Fibroblast of mammary gland (primary cell): ENCODE data around the gene ALDH1B1.
"Not testable (repeated sequence)": the region's sequence is repeated elsewhere in the genome, so short reads cannot be mapped to it uniquely, and the experiment has no call there.

Source experiments
- DNase-seq: peaks from one replicate; pipeline ENCODE4 v3.0.0-alpha.2; 2010; ENCODE audit warnings: low read depth
- H3K4me3 ChIP-seq: 2 replicates; pipeline ENCODE4 v1.5.1; 2011; ENCODE audit warnings: low read depth, mild to moderate bottlenecking, low read length, moderate library complexity; ENCODE audit not compliant: control insufficient read depth
- TF ChIP-seq, protein P1 (sequence below): conservative IDR thresholded peaks from 2 replicates; pipeline ENCODE4 v1.5.1; 2011; ENCODE audit warnings: low read depth, low read length, inconsistent platforms; ENCODE audit not compliant: control insufficient read depth, insufficient read depth

Gene ALDH1B1

DNA sequence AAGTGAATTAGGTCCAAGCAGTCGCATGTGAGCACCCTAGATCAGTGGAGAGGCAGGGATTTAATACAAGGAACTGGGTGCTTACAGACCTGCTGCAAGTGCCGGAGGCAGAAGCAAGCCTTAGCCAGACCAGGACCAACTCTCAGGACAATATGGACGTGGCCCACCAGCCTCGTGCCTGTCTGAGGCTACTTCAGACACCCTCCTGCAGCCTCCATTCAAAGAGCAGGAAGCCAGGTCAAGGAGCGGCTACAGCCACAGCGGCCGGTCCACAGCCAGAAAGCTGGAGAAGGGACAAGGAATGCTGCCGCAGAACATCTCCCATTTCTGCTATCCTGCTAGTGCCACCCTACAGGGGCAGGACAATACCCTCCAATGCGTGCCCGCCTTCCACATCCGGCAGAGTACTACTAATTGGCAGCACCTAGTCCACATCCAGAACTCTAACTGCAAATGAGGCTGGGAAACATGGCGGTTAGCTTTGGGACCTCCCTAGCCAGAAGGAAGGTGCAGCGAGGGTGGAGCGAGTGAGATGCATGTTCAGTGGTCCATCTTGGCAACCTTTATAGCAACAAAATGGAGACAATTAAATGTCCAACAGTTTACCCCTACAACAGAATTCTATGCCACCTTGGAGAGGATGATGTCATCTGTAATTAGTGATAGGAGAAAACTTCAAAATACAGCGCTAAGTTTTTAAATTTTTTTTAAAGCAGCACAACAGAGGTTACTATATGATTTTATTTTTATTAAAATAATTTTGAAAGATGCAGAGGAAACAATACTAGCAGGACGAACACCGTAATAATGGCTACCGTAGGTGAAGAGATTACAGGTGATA lies 1.0 kb upstream of the ALDH1B1 start:
- H3K4me3 ChIP-seq = no peak overlapping the region
- no peak for DNase-seq
- TF ChIP-seq, protein P1, sequence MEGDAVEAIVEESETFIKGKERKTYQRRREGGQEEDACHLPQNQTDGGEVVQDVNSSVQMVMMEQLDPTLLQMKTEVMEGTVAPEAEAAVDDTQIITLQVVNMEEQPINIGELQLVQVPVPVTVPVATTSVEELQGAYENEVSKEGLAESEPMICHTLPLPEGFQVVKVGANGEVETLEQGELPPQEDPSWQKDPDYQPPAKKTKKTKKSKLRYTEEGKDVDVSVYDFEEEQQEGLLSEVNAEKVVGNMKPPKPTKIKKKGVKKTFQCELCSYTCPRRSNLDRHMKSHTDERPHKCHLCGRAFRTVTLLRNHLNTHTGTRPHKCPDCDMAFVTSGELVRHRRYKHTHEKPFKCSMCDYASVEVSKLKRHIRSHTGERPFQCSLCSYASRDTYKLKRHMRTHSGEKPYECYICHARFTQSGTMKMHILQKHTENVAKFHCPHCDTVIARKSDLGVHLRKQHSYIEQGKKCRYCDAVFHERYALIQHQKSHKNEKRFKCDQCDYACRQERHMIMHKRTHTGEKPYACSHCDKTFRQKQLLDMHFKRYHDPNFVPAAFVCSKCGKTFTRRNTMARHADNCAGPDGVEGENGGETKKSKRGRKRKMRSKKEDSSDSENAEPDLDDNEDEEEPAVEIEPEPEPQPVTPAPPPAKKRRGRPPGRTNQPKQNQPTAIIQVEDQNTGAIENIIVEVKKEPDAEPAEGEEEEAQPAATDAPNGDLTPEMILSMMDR = no peak

DNA sequence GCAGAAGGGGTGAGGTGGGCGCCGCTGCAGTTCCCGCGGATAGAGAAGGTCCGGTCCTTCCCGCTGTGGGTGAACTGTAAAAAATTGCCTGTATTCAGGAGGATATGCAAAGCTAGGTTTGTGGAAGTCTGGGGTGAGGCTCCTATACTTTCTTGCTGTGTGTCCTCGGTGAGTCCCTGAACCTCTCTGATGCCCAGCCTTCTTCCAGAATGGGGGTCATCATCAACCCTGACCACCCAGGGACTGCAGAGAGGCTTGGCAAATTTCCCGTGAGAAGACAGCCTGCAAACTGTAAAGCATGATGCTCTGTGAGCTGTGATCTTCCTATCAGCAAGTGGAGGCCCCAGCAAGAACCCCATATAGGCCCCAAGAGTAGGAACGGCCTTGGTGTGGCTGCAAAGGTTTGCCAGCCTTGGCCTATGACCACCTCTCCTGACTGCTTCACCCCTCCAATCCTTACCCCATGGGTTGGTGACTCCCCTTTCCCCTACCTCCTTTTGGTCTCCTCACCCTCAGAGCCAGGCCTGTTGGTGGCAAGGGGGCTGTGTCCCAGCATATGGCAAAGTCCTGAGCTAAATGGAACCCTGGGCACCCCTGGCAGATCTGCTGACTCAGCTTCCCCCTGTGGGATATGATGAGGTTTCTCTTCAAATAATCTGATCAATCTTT lies 760 bp downstream of the ALDH1B1 start:
- no peak for DNase-seq
- TF ChIP-seq, protein P1 = no peak
- H3K4me3 ChIP-seq = peak overlapping the region; percentile 86

DNA sequence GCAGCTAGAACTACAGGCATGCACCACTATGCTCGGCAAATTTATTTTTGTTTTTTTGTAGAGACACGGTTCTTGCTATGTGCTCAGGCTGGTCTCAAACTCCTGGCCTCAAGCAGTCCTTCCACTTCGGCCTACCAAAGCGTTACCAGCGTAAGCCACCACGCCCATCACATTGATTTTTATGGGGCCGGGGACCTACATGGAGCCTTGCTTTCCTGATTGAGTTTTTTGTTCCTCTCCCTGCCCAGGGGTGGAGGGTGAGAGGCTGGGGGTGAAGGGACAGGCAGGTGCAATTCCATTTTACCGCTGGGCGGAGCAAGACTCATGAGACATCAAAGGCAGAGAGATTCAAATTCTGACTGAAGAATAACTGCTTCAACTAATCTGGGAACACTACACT lies 1.9 kb downstream of the ALDH1B1 start:
- TF ChIP-seq, protein P1 = no peak
- DNase-seq = no peak

DNA sequence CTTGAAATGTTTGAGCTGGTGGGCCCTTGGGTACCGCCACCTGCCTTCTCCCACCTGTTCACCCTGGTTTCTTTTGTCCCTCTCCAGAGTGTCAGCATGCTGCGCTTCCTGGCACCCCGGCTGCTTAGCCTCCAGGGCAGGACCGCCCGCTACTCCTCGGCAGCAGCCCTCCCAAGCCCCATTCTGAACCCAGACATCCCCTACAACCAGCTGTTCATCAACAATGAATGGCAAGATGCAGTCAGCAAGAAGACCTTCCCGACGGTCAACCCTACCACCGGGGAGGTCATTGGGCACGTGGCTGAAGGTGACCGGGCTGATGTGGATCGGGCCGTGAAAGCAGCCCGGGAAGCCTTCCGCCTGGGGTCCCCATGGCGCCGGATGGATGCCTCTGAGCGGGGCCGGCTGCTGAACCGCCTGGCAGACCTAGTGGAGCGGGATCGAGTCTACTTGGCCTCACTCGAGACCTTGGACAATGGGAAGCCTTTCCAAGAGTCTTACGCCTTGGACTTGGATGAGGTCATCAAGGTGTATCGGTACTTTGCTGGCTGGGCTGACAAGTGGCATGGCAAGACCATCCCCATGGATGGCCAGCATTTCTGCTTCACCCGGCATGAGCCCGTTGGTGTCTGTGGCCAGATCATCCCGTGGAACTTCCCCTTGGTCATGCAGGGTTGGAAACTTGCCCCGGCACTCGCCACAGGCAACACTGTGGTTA lies 3.3 kb downstream of the ALDH1B1 start:
- no peak for DNase-seq
- H3K4me3 ChIP-seq = no peak overlapping the region
- TF ChIP-seq, protein P1 = no peak

More for the DNA sequence above, 1.9 kb downstream of the ALDH1B1 start:
- no peak overlapping the region for H3K4me3 ChIP-seq

DNA sequence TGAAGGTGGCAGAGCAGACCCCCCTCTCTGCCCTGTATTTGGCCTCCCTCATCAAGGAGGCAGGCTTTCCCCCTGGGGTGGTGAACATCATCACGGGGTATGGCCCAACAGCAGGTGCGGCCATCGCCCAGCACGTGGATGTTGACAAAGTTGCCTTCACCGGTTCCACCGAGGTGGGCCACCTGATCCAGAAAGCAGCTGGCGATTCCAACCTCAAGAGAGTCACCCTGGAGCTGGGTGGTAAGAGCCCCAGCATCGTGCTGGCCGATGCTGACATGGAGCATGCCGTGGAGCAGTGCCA lies 3.8 kb downstream of the ALDH1B1 start:
- DNase-seq = no peak
- TF ChIP-seq, protein P1 = no peak
- no peak overlapping the region for H3K4me3 ChIP-seq

DNA sequence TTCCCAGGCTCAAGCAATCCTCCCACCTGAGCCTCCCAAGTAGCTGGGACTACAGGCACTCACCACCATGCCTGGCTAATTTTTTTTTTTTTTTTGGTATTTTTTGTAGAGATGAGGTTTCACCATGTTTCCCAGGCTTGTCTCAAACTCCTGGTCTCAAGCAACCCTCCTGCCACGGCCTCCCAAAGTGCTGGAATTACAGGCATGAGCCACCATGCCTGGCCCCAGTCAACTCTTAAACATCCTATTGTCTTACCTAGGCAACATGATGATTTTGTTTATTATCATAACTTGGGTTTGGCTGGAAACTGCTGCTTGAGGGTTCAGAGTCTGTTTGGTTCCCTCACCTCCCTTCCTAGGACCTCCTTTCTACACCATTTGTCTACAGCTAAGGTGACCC lies 6.7 kb downstream of the ALDH1B1 start:
- not testable (repeated sequence) for H3K4me3 ChIP-seq, DNase-seq

DNA sequence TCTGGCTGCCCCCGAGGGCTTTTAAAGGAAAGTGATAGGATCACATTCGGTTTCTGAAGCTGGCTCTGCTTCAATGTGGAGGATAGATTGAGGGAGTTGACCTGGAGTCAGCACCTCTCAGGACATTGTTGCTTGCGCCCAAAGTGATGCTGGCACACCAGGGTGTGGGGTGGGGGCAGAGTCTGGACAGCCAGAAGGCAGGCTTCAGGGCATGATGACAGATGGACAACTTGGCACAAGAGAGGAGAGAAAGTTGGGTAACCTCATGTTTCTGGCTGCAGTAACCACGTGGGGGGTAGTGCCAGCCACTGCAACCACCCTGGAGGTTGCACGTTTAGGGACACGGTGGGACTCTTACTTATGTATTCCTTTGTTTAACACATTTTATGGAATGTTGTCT lies 9.5 kb downstream of the ALDH1B1 start:
- TF ChIP-seq, protein P1 = no peak
- H3K4me3 ChIP-seq = no peak overlapping the region
- no peak for DNase-seq
